Ectodermal cell (in vitro differentiated cells): ENCODE data around the gene CKMT2.
"Not testable (repeated sequence)": the region's sequence is repeated elsewhere in the genome, so short reads cannot be mapped to it uniquely, and the experiment has no call there.

Experiments used
- H3K27ac ChIP-seq: 2 replicates; pipeline ENCODE4 v1.7.0; 2013; ENCODE audit warnings: mild to moderate bottlenecking, low read depth, low read length; ENCODE audit not compliant: insufficient read depth, poor library complexity, severe bottlenecking
- H3K27me3 ChIP-seq: 2 replicates; pipeline ENCODE4 v1.7.0; 2013; ENCODE audit warnings: mild to moderate bottlenecking, low read length; ENCODE audit not compliant: insufficient read depth, control insufficient read depth, poor library complexity, severe bottlenecking
- H3K36me3 ChIP-seq: one replicate; pipeline ENCODE4 v1.7.0; 2013; ENCODE audit warnings: low read length; ENCODE audit not compliant: control insufficient read depth, insufficient read depth
- H3K4me1 ChIP-seq: one replicate; pipeline ENCODE4 v1.7.0; 2013; ENCODE audit warnings: low read length; ENCODE audit not compliant: control insufficient read depth, insufficient read depth
- H3K4me3 ChIP-seq: 2 replicates; pipeline ENCODE4 v1.7.0; 2013; ENCODE audit warnings: low read depth, low read length, control low read depth; ENCODE audit not compliant: insufficient read depth
- H3K9me3 ChIP-seq: 2 replicates; pipeline ENCODE4 v1.7.0; 2013; ENCODE audit warnings: mild to moderate bottlenecking, low read length, moderate library complexity; ENCODE audit not compliant: control insufficient read depth
- WGBS, 2 experiments: methylation state at CpG; one replicate each; pipeline ENCODE4 v1.1.7; 2013; ENCODE audit warnings: missing lambda C conversion rate in 2 of 2; 5-methylcytosine and 5-hydroxymethylcytosine counted together

Gene CKMT2

DNA sequence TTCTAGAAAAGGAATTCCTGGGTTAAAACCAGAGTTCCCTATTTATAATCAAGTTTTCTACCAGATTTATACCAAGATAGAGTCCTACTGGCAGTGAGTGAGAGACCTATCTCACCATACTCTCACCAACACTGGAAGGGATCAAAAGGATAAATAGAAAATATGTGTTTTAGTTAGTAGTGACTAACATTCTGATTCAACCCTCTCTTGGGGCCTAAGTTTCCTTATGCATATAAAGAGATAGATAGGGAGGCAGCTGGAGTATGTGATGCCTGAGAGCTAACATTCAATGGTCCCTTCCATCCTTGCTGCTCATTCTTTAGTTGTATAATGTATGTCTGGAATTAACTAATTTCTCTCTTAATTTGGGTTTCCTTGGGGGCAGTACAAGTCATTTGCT is 32.0 kb downstream of the CKMT2 start:
- peaks cover 2% of the 10 kb centered on the region for H3K36me3 ChIP-seq

DNA sequence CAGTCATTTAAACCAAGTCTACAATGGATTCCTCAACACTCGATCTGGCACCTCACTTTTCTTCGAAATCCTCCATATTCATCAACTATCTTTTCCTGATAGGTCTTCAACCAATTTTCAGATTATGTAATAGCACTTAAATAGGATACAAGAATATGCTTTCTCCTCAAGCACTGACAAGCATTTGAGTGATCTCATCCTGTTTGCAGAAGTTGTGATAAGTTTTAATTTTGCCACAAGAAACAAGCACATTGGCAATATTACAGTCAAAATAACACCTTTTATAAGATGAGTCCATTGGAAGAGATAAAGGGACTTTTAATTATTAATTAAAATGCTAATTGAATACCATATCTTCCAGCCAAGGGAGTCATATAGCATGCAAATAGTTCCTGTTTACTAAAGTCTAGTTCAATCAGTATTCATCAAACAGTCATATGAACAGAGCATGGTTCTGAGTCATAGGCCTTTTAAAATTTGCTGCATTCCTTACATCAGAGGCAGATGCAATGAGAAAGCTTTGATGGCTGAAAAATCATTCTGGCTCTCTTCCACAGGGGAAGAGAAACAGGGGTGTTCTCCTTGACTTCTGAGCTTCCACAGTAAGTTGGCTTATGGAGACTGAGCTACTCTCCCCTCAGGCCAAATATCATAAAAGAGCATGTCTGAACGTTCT is 35.5 kb downstream of the CKMT2 start:
- WGBS, 2 experiments = 63 to 74% methylated on average over 3 of the region's 3 CpGs
- H3K9me3 ChIP-seq = no peaks in the 10 kb centered on the region
- H3K27ac ChIP-seq = no peak overlapping the region

More for the DNA sequence above, 32.0 kb downstream of the CKMT2 start:
- no peaks in the 10 kb centered on the region for H3K9me3 ChIP-seq
- peaks cover 1% of the 10 kb centered on the region for H3K4me1 ChIP-seq
- no peaks in the 10 kb centered on the region for H3K27me3 ChIP-seq
- no peak overlapping the region for H3K27ac ChIP-seq
- no peak overlapping the region for H3K4me3 ChIP-seq

GRCh38 chr5:81269751-81270393 is 36.8 kb downstream of the CKMT2 start:
- H3K27ac ChIP-seq = peak overlapping the region; percentile 38
- peaks cover 2% of the 10 kb centered on the region for H3K36me3 ChIP-seq
- no peak overlapping the region for H3K4me3 ChIP-seq
- no peaks in the 10 kb centered on the region for H3K27me3 ChIP-seq
- H3K4me1 ChIP-seq = peaks cover 3% of the 10 kb centered on the region
- H3K9me3 ChIP-seq = no peaks in the 10 kb centered on the region
- WGBS, 2 experiments = 69 to 71% methylated on average over 8 of the region's 8 CpGs

More for the DNA sequence above, 35.5 kb downstream of the CKMT2 start:
- H3K4me3 ChIP-seq = no peak overlapping the region
- H3K36me3 ChIP-seq = peaks cover 2% of the 10 kb centered on the region
- H3K27me3 ChIP-seq = no peaks in the 10 kb centered on the region
- H3K4me1 ChIP-seq = peaks cover 3% of the 10 kb centered on the region

DNA sequence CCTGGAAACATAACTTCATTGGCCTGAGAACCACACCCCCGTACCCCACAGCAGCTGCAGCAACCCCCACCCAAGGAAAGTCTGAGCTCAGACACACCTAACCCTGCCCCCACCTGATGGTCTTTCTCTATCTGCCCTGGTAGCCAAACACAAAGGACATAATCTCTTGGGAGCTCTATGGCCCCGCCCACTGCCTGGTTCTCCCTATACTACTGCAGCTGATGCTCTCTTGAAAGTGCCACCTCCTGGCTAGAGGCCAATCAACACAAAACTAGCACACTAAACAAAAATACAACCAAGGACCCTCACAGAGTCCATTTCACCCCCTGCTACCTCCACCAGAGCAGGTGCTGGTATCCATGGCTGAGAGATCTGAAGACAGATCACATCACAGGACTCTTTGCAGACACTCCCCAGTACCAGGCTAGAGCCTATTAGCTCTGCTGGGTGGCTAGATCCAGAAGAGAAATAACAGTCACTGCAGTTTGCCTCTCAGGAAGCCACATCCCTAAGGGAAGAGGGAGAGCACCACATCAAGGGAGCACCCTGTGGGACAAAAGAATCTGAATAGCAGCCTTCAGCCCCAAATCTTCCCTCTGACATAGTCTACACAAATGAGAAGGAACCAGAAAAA is 37.4 kb downstream of the CKMT2 start:
- not testable (repeated sequence) for H3K9me3 ChIP-seq, H3K4me1 ChIP-seq, H3K27me3 ChIP-seq, H3K4me3 ChIP-seq, H3K36me3 ChIP-seq
- 80% methylated on average over 2 of the region's 2 CpGs for WGBS, 2 experiments
- peak overlapping the region; percentile 38 for H3K27ac ChIP-seq

DNA sequence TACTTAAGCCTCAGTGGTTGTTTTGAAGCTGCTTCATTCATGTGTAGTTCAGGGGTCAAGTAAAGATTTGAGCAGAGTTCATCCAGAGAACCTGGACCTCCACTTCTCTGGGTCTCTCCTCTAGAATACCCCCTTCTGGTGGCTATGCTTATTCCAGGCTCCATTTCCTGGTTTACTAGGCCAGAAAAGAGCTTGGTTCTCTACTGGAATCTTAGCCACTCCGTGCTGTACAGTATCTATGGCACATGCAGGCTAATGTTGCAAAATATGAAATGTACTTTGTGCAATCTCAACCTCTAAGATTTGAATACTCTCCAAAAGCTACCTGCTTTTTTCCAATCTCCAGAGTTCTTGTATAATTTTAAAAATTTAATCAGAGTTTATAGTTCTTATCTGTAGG is 50.9 kb downstream of the CKMT2 start:
- Histone ChIP-seq H3K4me1 (no peaks in the 10 kb centered on the region), H3K36me3 (no peaks in the 10 kb centered on the region), H3K27me3 (no peaks in the 10 kb centered on the region), H3K9me3 (no peaks in the 10 kb centered on the region), H3K27ac (no peak overlapping the region), H3K4me3 (no peak overlapping the region)
- 88 to 95% methylated on average over 1 of the region's 1 CpG for WGBS, 2 experiments

DNA sequence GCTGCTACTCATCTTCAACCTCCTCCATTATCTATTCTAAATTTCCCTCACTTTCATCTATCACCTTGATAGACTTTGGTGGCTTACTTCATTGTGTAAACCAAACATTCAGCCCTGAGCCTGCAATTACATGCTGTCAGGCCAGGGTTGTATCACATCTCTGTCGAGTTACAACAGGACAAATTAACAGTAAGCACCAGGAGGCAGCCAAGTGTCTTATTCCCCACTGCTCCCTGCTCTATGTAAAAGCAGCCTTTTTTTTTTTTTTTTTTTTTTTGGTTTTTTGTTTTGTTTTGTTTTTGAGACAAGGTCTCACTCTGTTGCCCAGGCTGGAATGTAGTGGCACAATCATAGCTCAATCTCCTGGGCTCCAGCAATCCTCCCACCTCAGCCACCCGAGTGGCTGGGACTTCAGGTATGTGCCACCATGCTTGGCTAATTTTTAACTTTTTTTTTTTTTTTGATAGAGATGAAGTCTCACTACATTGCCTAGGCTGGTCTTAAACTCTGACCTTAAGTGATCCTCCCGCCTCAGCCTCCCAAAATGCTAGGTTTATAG is 53.0 kb downstream of the CKMT2 start:
- H3K27ac ChIP-seq = no peak overlapping the region
- H3K27me3 ChIP-seq = no peaks in the 10 kb centered on the region
- H3K4me3 ChIP-seq = no peak overlapping the region
- no peaks in the 10 kb centered on the region for H3K36me3 ChIP-seq
- H3K4me1 ChIP-seq = no peaks in the 10 kb centered on the region
- WGBS, 2 experiments = 64 to 81% methylated on average over 3 of the region's 3 CpGs
- H3K9me3 ChIP-seq = no peaks in the 10 kb centered on the region

DNA sequence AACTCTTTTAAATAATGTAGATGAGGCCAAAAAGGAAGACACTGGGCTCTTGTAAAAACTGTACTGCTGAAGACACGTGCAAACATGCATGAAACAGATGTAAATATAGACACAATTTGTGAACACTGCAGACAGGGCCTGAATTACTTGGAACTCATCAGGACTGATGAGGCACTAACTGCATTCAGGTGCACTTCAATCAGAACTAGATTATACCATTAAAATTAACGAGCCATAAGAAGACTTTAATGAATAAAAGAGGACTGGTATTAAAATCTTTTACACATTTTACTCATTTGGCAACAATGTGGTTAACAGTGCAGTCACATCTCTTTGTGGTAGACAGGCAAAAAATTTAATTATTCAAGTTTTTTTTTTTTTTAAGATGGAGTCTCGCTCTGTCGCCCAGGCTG is 54.9 kb downstream of the CKMT2 start:
- Histone ChIP-seq H3K27me3 (no peaks in the 10 kb centered on the region), H3K9me3 (no peaks in the 10 kb centered on the region), H3K4me3 (no peak overlapping the region), H3K27ac (no peak overlapping the region), H3K4me1 (no peaks in the 10 kb centered on the region), H3K36me3 (peaks cover 7% of the 10 kb centered on the region)
- 91 to 96% methylated on average over 3 to 4 of the region's 4 CpGs for WGBS, 2 experiments

DNA sequence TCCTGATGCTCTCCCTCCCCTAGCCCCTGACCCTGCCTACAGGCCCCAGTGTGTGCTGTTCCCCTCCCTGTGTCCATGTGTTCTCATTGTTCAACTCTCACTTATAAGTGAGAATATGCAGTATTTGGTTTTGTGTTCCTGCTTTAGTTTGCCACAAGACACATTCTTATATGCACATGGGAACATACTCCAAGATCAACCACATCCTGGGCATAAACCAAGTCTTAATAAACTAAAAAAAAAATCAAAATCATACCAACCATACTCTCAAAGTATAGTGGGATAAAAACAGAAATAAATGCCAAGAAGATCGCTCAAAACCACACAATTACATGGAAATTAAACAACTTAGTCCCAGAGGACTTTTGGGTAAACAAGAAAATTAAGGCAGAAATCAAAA is 57.0 kb downstream of the CKMT2 start:
- no peaks in the 10 kb centered on the region for H3K27me3 ChIP-seq
- H3K9me3 ChIP-seq = peaks cover 3% of the 10 kb centered on the region
- no peaks in the 10 kb centered on the region for H3K4me1 ChIP-seq
- 78 to 80% methylated on average over 1 of the region's 1 CpG for WGBS, 2 experiments
- H3K27ac ChIP-seq = no peak overlapping the region
- H3K36me3 ChIP-seq = peaks cover 7% of the 10 kb centered on the region
- H3K4me3 ChIP-seq = no peak overlapping the region

DNA sequence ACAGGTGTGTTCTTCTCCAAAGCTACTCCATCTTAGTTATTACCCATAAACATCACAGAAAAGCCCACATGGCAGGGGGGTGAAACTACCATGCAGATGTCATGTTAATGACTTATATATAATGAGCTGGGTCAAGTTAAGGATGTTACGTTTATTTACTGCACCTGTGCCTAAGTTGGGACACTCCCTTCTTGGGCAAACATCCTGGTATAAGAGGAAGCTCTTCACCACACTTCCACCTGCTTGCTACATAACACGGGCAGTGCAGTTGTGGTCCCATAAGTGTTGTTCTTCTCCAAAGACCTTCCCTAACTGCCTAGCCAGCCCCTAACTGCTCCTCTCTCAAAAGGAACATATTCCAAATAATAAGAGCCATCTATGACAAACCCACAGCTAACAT is 59.0 kb downstream of the CKMT2 start:
- 94 to 96% methylated on average over 2 of the region's 2 CpGs for WGBS, 2 experiments

GRCh38 chr5:81294021-81294420 is 60.9 kb downstream of the CKMT2 start:
- H3K4me1 ChIP-seq, H3K27ac ChIP-seq, H3K36me3 ChIP-seq, H3K27me3 ChIP-seq, H3K9me3 ChIP-seq, H3K4me3 ChIP-seq: not testable (repeated sequence)
- WGBS, 2 experiments = 93 to 94% methylated on average over 5 of the region's 5 CpGs

More for the DNA sequence above, 59.0 kb downstream of the CKMT2 start:
- Histone ChIP-seq H3K4me1 (no peaks in the 10 kb centered on the region), H3K4me3 (no peak overlapping the region), H3K27ac (no peak overlapping the region), H3K27me3 (no peaks in the 10 kb centered on the region), H3K9me3 (peaks cover 3% of the 10 kb centered on the region), H3K36me3 (peaks cover 7% of the 10 kb centered on the region)
